8988T (cell line): ENCODE data around the gene TMEM243.

Source experiments
- DNase-seq: peaks from one replicate; pipeline ENCODE4 v3.0.0; 2011

The TMEM243 gene

GRCh38 chr7:87154569-87154968, 65.0 kb downstream of the TMEM243 start:
- no peak for DNase-seq

DNA sequence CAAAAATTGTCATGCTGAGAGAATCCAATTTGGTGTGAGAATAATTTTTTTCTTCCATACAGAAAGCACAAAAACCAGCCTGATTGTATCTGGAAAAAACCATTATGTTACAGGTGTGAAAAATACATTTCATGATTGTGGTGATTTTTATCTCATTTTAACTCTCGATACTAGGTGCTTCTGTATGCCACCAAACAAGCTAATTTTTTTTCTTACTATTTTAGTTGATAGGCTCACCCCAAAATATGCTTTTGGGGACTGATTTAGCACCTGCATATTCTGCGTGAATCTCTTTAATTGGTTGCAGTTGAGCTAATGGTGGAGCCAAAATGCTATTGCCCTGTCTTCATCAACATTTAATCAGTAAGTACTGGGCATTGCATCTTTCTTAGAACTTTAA, 65.4 kb downstream of the TMEM243 start:
- DNase-seq, result no peak

GRCh38 chr7:87152897-87153641, 66.5 kb downstream of the TMEM243 start:
- no peak for DNase-seq

DNA sequence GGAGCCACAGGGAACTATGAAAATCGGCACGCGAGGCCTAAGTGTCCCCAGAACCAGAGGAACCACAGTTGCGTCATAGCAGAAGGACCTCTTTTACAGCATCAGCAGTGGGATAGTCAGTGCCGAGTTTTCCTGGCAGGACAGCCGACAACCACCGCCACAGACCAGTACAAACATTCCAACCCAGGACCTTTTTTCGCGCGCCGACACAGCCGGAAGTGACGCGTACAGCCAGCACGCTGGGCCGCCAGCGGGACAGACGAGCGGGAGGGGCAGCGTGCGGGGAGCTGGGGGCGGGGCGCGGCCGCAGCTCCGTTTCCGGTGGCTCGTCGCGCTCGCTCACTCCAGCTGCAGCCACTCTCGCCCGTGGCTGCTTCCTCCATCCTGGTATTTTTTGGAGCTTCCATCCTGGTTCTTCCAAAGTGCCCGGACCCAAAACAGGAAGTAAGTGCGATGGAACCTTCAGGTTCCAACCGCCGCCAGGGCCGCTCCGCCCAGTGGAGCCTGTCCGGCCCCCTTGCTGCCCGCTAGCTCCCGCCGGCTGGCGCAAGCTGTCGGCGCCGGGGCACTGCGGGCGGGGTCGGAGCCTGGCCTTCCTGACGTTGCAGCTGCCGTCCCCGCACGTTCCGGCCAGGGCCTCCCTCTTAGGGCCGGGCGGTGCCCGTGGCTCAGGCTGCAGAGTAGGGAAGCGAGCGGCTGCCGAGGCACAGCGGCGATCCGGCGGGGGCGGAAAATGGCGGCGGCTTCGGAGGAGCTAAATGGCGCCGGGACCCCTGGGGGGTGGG, 67.2 kb downstream of the TMEM243 start, which contains the start of gene DMTF1:
DMTF1 (plus strand) TSS at position 342 of the 785 bp plus-strand sequence. CDS start 12,489 bp downstream, outside the sequence.
- DNase-seq, result peak; percentile 70

- no peak for DNase-seq
Measured at GRCh38 chr7:87151729-87152111, 67.8 kb downstream of the TMEM243 start.

GRCh38 chr7:87151002-87151728, 68.4 kb downstream of the TMEM243 start:
- DNase-seq, result no peak

GRCh38 chr7:87148332-87148955, 71.1 kb downstream of the TMEM243 start:
- DNase-seq, result no peak

- no peak for DNase-seq
Measured at GRCh38 chr7:87147500-87147899, 72.0 kb downstream of the TMEM243 start.

GRCh38 chr7:87146740-87147386, 72.7 kb downstream of the TMEM243 start:
- DNase-seq, result no peak
